Measurements from ENCODE around the gene PHLDB3. TPM values are rescaled to one million over a fixed set of nuclear protein-coding genes. Genes with fewer than 3 reads are reported as not detected.
"Not testable (repeated sequence)": the region's sequence is repeated elsewhere in the genome, so short reads cannot be mapped to it uniquely, and the experiment has no call there.

Gene PHLDB3
- total RNA-seq, 3 donors from 2014 or later, result 7.5 to 19.5 (median 15.1) TPM

DNA sequence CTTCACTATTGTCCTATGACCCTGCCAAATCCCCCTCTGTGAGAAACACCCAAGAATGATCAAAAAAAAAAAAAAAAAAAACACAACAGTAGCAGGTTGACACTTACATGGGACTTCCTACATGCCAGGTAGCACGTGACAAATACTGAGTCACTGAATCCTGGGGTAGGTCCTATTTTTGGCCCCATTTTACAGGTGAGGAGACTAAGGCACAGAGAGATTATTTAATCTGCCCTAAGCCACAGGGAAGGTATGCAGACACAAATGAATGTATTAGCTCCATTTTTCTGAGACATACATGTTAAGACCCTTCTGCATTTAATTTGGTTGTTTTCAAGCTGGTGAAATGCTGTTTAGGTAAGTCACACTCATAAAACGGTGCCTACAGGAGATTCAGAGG lies 44.2 kb upstream of the PHLDB3 start:
- intact Hi-C loops (cut with DNase I; ENCODE audit: low total_unique reads), result no loop called here
- Histone ChIP-seq H3K36me3 (no peaks in the 10 kb centered on the region), H3K27ac (no peak overlapping the region), H3K4me1 (no peaks in the 10 kb centered on the region), H3K4me3 (no peak overlapping the region), H3K9me3 (no peaks in the 10 kb centered on the region), H3K27me3 (no peaks in the 10 kb centered on the region)
- no peak for DNase-seq (ENCODE audit: low spot score in 2 of 2)
- no peak for TF ChIP-seq POLR2AphosphoS5 (IDR thresholded peaks at IDR 0.05)
- TF ChIP-seq, protein P1, sequence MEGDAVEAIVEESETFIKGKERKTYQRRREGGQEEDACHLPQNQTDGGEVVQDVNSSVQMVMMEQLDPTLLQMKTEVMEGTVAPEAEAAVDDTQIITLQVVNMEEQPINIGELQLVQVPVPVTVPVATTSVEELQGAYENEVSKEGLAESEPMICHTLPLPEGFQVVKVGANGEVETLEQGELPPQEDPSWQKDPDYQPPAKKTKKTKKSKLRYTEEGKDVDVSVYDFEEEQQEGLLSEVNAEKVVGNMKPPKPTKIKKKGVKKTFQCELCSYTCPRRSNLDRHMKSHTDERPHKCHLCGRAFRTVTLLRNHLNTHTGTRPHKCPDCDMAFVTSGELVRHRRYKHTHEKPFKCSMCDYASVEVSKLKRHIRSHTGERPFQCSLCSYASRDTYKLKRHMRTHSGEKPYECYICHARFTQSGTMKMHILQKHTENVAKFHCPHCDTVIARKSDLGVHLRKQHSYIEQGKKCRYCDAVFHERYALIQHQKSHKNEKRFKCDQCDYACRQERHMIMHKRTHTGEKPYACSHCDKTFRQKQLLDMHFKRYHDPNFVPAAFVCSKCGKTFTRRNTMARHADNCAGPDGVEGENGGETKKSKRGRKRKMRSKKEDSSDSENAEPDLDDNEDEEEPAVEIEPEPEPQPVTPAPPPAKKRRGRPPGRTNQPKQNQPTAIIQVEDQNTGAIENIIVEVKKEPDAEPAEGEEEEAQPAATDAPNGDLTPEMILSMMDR (IDR thresholded peaks at IDR 0.05), result no peak
- TF ChIP-seq POLR2A (IDR thresholded peaks at IDR 0.05), result no peak

DNA sequence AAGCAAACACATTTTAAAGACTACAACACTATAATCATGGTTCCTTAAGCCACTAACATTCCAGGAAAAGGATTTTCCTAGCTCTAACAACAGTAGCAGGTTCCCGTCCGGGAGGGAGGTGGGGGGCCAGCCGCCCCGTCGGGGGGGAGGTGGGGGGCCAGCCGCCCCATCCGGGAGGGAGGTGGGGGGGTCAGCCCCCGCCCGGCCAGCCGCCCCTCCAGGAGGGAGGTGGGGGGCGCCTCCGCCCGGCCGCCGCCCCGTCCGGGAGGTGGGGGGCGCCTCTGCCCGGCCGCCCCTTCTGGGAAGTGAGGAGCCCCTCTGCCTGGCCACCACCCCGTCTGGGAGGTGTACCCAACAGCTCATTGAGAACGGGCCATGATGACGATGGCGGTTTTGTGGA lies 43.4 kb upstream of the PHLDB3 start:
- H3K27ac ChIP-seq; H3K36me3 ChIP-seq; H3K4me3 ChIP-seq; H3K4me1 ChIP-seq; intact Hi-C loops (cut with DNase I; ENCODE audit: low total_unique reads); H3K27me3 ChIP-seq; H3K9me3 ChIP-seq; DNase-seq (ENCODE audit: low spot score in 2 of 2): not testable (repeated sequence)

DNA sequence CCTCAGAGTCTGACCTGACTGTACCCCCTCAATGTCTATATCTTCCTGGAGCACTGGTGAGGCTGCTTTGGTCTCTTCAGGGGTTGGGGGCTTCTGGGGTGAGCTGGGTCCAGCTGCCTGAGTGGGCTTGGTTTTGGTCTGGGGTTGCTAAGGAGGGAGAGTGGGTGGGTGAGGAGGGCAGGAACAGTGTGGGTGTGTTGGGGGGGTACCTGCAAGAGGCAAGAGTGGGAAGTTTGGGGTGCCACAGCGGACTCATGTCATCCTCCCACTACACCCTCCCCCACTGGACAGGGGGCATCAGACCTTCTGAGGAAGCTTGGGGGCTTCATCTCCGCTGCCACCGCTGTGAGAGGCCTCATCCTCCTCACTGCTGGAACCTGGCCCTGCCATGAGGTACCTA lies 42.0 kb upstream of the PHLDB3 start:
- H3K4me3 ChIP-seq, result no peak overlapping the region
- H3K4me1 ChIP-seq, result no peaks in the 10 kb centered on the region
- intact Hi-C loops (cut with DNase I; ENCODE audit: low total_unique reads), result no loop called here
- no peaks in the 10 kb centered on the region for H3K9me3 ChIP-seq
- H3K36me3 ChIP-seq, result no peaks in the 10 kb centered on the region
- H3K27ac ChIP-seq, result no peak overlapping the region
- DNase-seq (ENCODE audit: low spot score in 2 of 2), result no peak
- H3K27me3 ChIP-seq, result no peaks in the 10 kb centered on the region
- no peak for TF ChIP-seq POLR2A (IDR thresholded peaks at IDR 0.05)
- TF ChIP-seq POLR2AphosphoS5 (IDR thresholded peaks at IDR 0.05), result no peak

DNA sequence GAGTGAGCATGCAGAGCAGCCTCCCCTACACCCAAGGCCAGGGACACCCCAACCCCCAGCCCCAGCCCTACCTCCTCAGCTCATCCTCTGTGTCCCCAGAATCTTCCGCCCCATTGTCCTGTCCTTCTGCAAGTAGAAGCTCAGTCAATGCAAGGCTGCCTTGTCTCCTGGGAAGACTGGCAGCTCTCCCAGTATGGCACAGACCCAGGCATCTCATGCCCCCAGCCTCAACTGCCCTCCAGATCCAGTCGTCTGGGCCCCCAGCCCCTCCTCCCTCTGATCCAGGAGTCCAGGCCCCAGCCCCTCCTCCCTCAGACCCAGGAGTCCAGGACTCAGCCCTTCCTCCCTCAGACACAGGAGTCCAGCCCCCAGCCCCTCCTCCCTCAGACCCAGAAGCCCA lies 41.4 kb upstream of the PHLDB3 start:
- no peak for DNase-seq (ENCODE audit: low spot score in 2 of 2)
- TF ChIP-seq POLR2AphosphoS5 (IDR thresholded peaks at IDR 0.05) (no peak), POLR2A (IDR thresholded peaks at IDR 0.05) (no peak)
- TF ChIP-seq, protein P1 (IDR thresholded peaks at IDR 0.05), result no peak
- H3K36me3 ChIP-seq, result no peaks in the 10 kb centered on the region
- H3K4me3 ChIP-seq, result no peak overlapping the region
- no peak overlapping the region for H3K27ac ChIP-seq
- no peaks in the 10 kb centered on the region for H3K27me3 ChIP-seq
- intact Hi-C loops (cut with DNase I; ENCODE audit: low total_unique reads), result no loop called here
- H3K4me1 ChIP-seq, result no peaks in the 10 kb centered on the region
- H3K9me3 ChIP-seq, result no peaks in the 10 kb centered on the region

DNA sequence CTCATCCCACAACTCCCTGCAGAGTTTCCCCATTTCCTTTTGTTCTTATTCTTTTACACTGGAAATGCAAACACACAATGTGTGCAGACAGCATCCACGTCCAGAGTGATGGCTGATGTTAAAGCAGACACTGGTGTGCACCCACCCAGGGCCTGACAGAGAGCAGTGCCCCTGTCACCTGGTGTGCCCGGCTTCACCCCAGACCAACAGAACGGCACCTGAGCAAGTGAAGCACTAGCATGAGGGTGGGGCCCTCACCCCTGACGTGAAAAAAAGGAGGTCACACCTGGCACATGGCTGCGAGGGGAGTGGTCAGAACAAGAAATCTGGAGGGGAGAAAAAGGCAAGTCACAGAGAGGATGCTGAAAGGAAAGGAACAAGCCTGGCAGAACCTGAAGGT lies 40.7 kb upstream of the PHLDB3 start:
- no peaks in the 10 kb centered on the region for H3K4me1 ChIP-seq
- no peaks in the 10 kb centered on the region for H3K36me3 ChIP-seq
- no peak overlapping the region for H3K27ac ChIP-seq
- TF ChIP-seq, protein P1 (IDR thresholded peaks at IDR 0.05), result no peak
- no peak for TF ChIP-seq POLR2AphosphoS5 (IDR thresholded peaks at IDR 0.05)
- no peak for TF ChIP-seq POLR2A (IDR thresholded peaks at IDR 0.05)
- no peaks in the 10 kb centered on the region for H3K27me3 ChIP-seq
- intact Hi-C loops (cut with DNase I; ENCODE audit: low total_unique reads), result no loop called here
- H3K4me3 ChIP-seq, result no peak overlapping the region
- no peak for DNase-seq (ENCODE audit: low spot score in 2 of 2)
- no peaks in the 10 kb centered on the region for H3K9me3 ChIP-seq

DNA sequence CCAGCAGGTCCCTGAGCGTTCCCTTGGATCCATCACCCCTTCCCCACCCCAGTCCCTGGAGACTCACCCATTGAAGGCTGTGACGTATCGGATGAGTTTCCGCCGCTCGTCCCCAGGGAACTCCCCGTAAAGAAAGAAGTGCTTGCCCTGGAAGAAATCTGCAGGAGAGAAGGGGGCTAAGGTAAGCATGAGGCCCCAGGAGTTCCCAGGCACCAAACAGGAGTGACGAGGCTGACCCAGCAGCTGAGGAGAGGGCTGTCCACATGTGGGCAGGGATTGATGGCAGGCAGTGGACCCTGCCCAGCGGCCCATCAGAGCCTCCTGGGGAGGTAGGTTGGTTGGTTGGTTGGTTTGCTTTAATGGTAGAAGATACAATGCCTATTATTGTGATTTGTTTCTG lies 39.5 kb upstream of the PHLDB3 start:
- no peaks in the 10 kb centered on the region for H3K9me3 ChIP-seq
- TF ChIP-seq POLR2A (IDR thresholded peaks at IDR 0.05) (no peak), POLR2AphosphoS5 (IDR thresholded peaks at IDR 0.05) (no peak)
- TF ChIP-seq, protein P1 (IDR thresholded peaks at IDR 0.05), result no peak
- no peak for DNase-seq (ENCODE audit: low spot score in 2 of 2)
- H3K27ac ChIP-seq, result no peak overlapping the region
- H3K36me3 ChIP-seq, result no peaks in the 10 kb centered on the region
- no peak overlapping the region for H3K4me3 ChIP-seq
- intact Hi-C loops (cut with DNase I; ENCODE audit: low total_unique reads), result no loop called here
- H3K4me1 ChIP-seq, result no peaks in the 10 kb centered on the region
- H3K27me3 ChIP-seq, result no peaks in the 10 kb centered on the region

Measured in breast epithelium (tissue), 4 donors.